SK-N-MC (cell line): ENCODE results near the gene UPK1A.
"Not testable (repeated sequence)": the region's sequence is repeated elsewhere in the genome, so short reads cannot be mapped to it uniquely, and the experiment has no call there.

Experiments
- DNase-seq: peaks from one replicate; pipeline ENCODE4 v3.0.0-alpha.2; 2011; ENCODE audit warnings: low read depth, low spot score
- H3K27ac ChIP-seq: fragments of 200-600 bp; sonication (generic); 2 replicates; pipeline ENCODE4 v1.5.1; 2016; ENCODE audit warnings: mixed run types
- H3K36me3 ChIP-seq: fragments of 200-600 bp; sonication (generic); 2 replicates; pipeline ENCODE4 v1.6.1; 2017; ENCODE audit warnings: antibody characterized with exemption, low read length, mixed read lengths; ENCODE audit not compliant: insufficient read depth
- H3K4me3 ChIP-seq: fragments of 200-600 bp; sonication (generic); 2 replicates; pipeline ENCODE4 v1.5.1; 2016
- H3K9ac ChIP-seq: fragments of 200-600 bp; sonication (generic); 2 replicates; pipeline ENCODE4 v1.8.0; 2017; ENCODE audit warnings: mixed run types, mixed read lengths; ENCODE audit not compliant: insufficient read length
- H3K9me3 ChIP-seq: fragments of 200-600 bp; sonication (generic); 2 replicates; pipeline ENCODE4 v1.6.1; 2017; ENCODE audit warnings: low read depth, mild to moderate bottlenecking, antibody characterized with exemption, low read length, moderate library complexity, mixed read lengths
- EZH2 ChIP-seq: fragments of 200-600 bp; sonication (generic); IDR thresholded peaks from one replicate; pipeline ENCODE4 v1.6.1; 2017; ENCODE audit warnings: antibody characterized with exemption
- FOXP2 ChIP-seq: optimal IDR thresholded peaks from 2 replicates; pipeline ENCODE3; 2011; ENCODE audit warnings: mild to moderate bottlenecking, moderate library complexity; ENCODE audit not compliant: insufficient read depth; ENCODE audit errors: extremely low read length, control extremely low read depth
- POLR2AphosphoS5 ChIP-seq: IDR thresholded peaks from 2 replicates; pipeline ENCODE4 v1.6.1; 2012; ENCODE audit warnings: mild to moderate bottlenecking, low read depth, low read length, borderline replicate concordance

Gene UPK1A

DNA sequence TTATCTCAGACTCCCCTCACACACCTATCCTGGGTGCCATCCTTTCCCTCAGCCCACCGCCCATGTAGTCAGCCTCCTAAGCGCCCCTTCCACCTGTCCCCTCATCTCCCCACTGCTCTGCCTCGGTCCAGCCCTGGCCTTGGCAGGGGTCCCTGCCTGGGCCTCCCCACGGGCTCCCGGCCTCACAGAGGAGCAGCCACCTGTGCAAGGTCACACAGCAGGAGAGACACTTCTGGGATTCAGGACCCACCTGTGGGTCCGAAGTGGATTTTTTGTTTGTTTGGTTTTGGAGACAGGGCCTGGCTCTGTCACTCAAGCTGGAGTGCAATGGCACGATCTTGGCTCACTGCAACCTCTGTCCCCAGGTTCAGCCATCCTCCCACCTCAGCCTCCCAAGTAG lies 713 bp upstream of the UPK1A start:
- Histone ChIP-seq H3K36me3 (no peaks in the 10 kb centered on the region), H3K9me3 (no peaks in the 10 kb centered on the region), H3K27ac (no peak overlapping the region), H3K4me3 (no peak overlapping the region), H3K9ac (no peak overlapping the region)
- no peak for TF ChIP-seq EZH2
- no peak for TF ChIP-seq FOXP2
- TF ChIP-seq POLR2AphosphoS5, result no peak
- no peak for DNase-seq

GRCh38 chr19:35669566-35669965 lies 3.2 kb downstream of the UPK1A start:
- H3K9me3 ChIP-seq, result no peaks in the 10 kb centered on the region

DNA sequence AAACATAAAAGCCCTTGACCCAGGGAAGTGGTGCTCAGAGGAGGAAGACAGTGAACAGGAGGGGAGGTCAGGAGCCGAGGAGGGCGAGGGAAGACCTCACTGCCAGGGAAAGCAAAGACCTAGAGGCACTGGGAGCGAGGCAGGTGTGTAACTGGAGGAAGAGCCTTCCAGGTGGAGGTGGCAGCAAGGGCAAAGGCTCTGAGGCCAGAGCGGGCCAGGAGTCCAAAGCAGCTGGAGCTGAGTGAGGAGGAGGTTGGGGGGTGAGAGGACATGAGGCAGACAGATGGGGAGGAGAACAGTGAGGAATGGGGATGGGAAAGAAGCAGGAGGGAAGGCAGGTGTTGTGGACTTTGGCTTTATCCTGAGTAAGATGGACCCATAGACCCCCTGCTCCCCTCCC lies 3.7 kb downstream of the UPK1A start:
- H3K36me3 ChIP-seq, result no peaks in the 10 kb centered on the region
- H3K4me3 ChIP-seq, result no peak overlapping the region
- H3K9ac ChIP-seq, result no peak overlapping the region

More at GRCh38 chr19:35669566-35669965, 3.2 kb downstream of the UPK1A start:
- Histone ChIP-seq H3K27ac (no peak overlapping the region), H3K4me3 (no peak overlapping the region), H3K9ac (no peak overlapping the region), H3K36me3 (no peaks in the 10 kb centered on the region)
- TF ChIP-seq POLR2AphosphoS5 (no peak), FOXP2 (no peak), EZH2 (no peak)
- no peak for DNase-seq

DNA sequence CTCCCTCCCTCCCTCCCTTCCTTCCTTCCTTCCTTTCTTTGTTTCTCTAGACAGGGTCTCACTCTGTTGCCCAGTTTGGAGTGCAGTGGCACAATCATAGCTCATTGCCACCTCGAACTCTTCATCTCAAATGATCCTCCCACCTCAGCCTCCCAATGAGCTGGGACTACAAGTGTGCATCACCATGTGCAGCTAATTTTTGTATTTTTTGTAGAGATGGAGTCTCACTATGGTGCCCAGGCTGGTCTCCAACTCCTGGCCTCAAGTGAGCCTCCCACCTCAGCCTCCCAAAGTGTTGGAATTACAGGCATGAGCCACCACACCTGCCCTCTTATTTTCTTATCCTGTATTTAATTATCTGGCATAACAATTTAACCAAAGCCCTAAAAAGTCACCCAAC lies 4.4 kb downstream of the UPK1A start:
- Histone ChIP-seq H3K9me3 (no peaks in the 10 kb centered on the region), H3K36me3 (no peaks in the 10 kb centered on the region), H3K9ac (no peak overlapping the region), H3K4me3 (no peak overlapping the region), H3K27ac (no peak overlapping the region)
- no peak for TF ChIP-seq POLR2AphosphoS5
- no peak for TF ChIP-seq EZH2
- TF ChIP-seq FOXP2, result no peak
- DNase-seq, result no peak

More for the DNA sequence above, 3.7 kb downstream of the UPK1A start:
- no peak overlapping the region for H3K27ac ChIP-seq
- no peaks in the 10 kb centered on the region for H3K9me3 ChIP-seq
- DNase-seq, result no peak
- no peak for TF ChIP-seq EZH2
- no peak for TF ChIP-seq FOXP2
- TF ChIP-seq POLR2AphosphoS5, result no peak

DNA sequence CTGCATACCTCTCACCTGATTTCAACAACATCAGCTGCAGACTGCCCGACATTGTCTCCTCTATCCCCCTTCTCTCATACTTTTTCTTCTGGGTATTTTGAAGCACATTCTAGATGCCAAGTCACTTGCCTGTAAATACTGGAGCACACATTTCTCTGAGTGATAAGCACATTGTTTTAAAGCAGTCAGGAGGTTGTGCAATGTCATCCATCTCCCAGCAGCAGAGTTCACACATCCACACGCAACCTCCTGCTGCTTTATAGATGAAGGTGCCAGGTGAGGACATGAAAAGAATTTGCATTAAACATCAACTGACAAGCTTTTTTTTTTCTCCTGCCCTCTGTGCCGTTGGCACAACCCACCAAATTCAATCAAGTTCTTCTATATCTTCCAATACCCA lies 5.5 kb downstream of the UPK1A start:
- no peaks in the 10 kb centered on the region for H3K9me3 ChIP-seq
- H3K4me3 ChIP-seq, result no peak overlapping the region
- no peak for TF ChIP-seq FOXP2
- no peak for TF ChIP-seq EZH2
- TF ChIP-seq POLR2AphosphoS5, result no peak
- no peak for DNase-seq
- no peaks in the 10 kb centered on the region for H3K36me3 ChIP-seq
- no peak overlapping the region for H3K27ac ChIP-seq
- no peak overlapping the region for H3K9ac ChIP-seq

GRCh38 chr19:35673121-35673804 lies 6.9 kb downstream of the UPK1A start:
- Histone ChIP-seq H3K4me3 (no peak overlapping the region), H3K27ac (no peak overlapping the region), H3K36me3 (no peaks in the 10 kb centered on the region), H3K9ac (no peak overlapping the region), H3K9me3 (no peaks in the 10 kb centered on the region)
- DNase-seq, result no peak
- TF ChIP-seq FOXP2, result no peak
- no peak for TF ChIP-seq POLR2AphosphoS5
- TF ChIP-seq EZH2, result no peak

DNA sequence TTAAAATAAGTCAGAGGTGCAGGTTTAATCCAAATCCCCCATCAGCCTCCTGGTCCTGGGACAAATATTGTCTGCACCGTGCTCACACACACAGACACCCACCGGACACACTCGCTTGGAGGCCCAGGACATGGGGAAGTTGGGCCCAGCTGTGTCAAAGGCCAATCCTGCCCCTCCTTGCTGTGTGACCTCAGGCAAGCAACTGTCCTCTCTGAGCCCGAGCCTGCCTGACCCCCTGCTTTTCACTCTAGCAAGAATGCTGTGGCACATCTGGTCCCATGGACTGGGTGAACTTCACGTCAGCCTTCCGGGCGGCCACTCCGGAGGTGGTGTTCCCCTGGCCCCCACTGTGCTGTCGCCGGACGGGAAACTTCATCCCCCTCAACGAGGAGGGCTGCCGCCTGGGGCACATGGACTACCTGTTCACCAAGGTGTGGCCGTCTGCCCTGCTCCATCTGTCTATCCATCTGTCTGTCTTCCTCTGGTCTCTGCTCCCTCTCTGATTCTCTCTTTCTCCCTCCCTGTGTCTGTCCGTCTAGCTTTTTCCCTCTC lies 9.3 kb downstream of the UPK1A start:
- H3K9ac ChIP-seq, result no peak overlapping the region
- no peak for DNase-seq
- no peaks in the 10 kb centered on the region for H3K9me3 ChIP-seq
- no peak overlapping the region for H3K4me3 ChIP-seq
- H3K36me3 ChIP-seq, result no peaks in the 10 kb centered on the region
- no peak for TF ChIP-seq FOXP2
- TF ChIP-seq EZH2, result no peak
- no peak for TF ChIP-seq POLR2AphosphoS5
- H3K27ac ChIP-seq, result no peak overlapping the region

GRCh38 chr19:35689836-35690235 lies 23.5 kb downstream of the UPK1A start:
- Histone ChIP-seq H3K9me3 (no peaks in the 10 kb centered on the region), H3K9ac (no peak overlapping the region), H3K27ac (no peak overlapping the region), H3K4me3 (no peak overlapping the region), H3K36me3 (no peaks in the 10 kb centered on the region)
- no peak for DNase-seq
- TF ChIP-seq FOXP2, result no peak

DNA sequence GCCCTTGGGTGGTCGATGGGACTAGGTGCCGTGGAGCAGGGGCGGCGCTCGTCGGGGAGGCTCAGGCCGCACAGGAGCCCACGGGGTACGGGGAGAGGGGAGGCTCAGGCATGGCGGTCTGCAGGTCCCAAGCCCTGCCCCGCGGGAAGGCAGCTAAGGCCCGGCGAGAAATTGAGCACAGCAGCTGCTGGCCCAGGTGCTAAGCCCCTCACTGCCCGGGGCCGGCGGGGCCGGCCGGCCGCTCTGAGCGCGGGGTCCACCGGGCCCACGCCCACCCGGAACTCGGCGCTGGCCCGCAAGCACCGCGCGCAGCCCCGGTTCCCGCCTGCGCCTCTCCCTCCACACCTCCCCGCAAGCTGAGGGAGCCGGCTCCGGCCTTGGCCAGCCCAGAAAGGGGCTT lies 24.8 kb downstream of the UPK1A start:
- not testable (repeated sequence) for H3K9ac ChIP-seq, H3K27ac ChIP-seq, H3K4me3 ChIP-seq, H3K9me3 ChIP-seq, DNase-seq, H3K36me3 ChIP-seq
